Colon (tissue), 2 donors: ENCODE data around the gene SCNN1B.
"Not testable (repeated sequence)": the region's sequence is repeated elsewhere in the genome, so short reads cannot be mapped to it uniquely, and the experiment has no call there.

Experiments used
- FAIRE-seq: peaks from 2 replicates; lab custom pipeline; 2012; peaks lifted over from hg19 to GRCh38; lab: Jason Lieb, UNC
- donor health status: control.
- donor health status: control.

SCNN1B gene

GRCh38 chr16:23355106-23355670 is 53.1 kb downstream of the SCNN1B start:
- FAIRE-seq, result no peak

- no peak for FAIRE-seq
These were observed 54.8 kb downstream of the SCNN1B start for GRCh38 chr16:23356941-23357340.

GRCh38 chr16:23357761-23358290 is 55.7 kb downstream of the SCNN1B start:
- no peak for FAIRE-seq

- FAIRE-seq, result no peak
These were observed 57.1 kb downstream of the SCNN1B start for GRCh38 chr16:23359092-23359760.

GRCh38 chr16:23362460-23363317 is 60.6 kb downstream of the SCNN1B start:
- no peak for FAIRE-seq

- no peak for FAIRE-seq
These were observed 63.6 kb downstream of the SCNN1B start for GRCh38 chr16:23365602-23366240.

GRCh38 chr16:23366341-23366740 is 64.2 kb downstream of the SCNN1B start:
- FAIRE-seq, result not testable (repeated sequence)

GRCh38 chr16:23367564-23367963 is 65.5 kb downstream of the SCNN1B start:
- no peak for FAIRE-seq

- no peak for FAIRE-seq
These were observed 65.9 kb downstream of the SCNN1B start for GRCh38 chr16:23367988-23368387.

- FAIRE-seq, result no peak
These were observed 66.4 kb downstream of the SCNN1B start for GRCh38 chr16:23368469-23368868.

GRCh38 chr16:23369416-23369815 is 67.3 kb downstream of the SCNN1B start:
- no peak for FAIRE-seq

GRCh38 chr16:23371368-23371767 is 69.3 kb downstream of the SCNN1B start:
- no peak for FAIRE-seq

GRCh38 chr16:23373436-23374219 is 71.5 kb downstream of the SCNN1B start:
- FAIRE-seq, result no peak

- FAIRE-seq, result no peak
These were observed 72.8 kb downstream of the SCNN1B start for GRCh38 chr16:23374721-23375510.

GRCh38 chr16:23375643-23376042 is 73.5 kb downstream of the SCNN1B start:
- FAIRE-seq, result no peak

GRCh38 chr16:23377071-23377931 is 75.2 kb downstream of the SCNN1B start:
- no peak for FAIRE-seq

GRCh38 chr16:23378256-23378655 is 76.2 kb downstream of the SCNN1B start:
- no peak for FAIRE-seq

- FAIRE-seq, result no peak
These were observed 76.8 kb downstream of the SCNN1B start for GRCh38 chr16:23378921-23379320.

- no peak for FAIRE-seq
These were observed 77.6 kb downstream of the SCNN1B start for GRCh38 chr16:23379707-23380106.

GRCh38 chr16:23380501-23380951 is 78.4 kb downstream of the SCNN1B start:
- FAIRE-seq, result no peak
